Esophagus squamous epithelium (tissue), 4 donors: ENCODE results near the gene C12orf57.

Experiments
- CTCF ChIP-seq, 6 experiments: fragments of 450-650 bp in 4 of 6; fragments of 200-600 bp in 2 of 6; sonication (generic) in 2 of 6; IDR thresholded peaks; one replicate each; pipeline ENCODE4 v1.5.1; 2016 to 2019; ENCODE audit warnings: antibody characterized with exemption in 6 of 6, mild to moderate bottlenecking in 4 of 6, moderate library complexity in 4 of 6
- POLR2A ChIP-seq, 4 donors: fragments of 450-650 bp; IDR thresholded peaks; one replicate each; pipeline ENCODE4 v1.6.1; 2017; ENCODE audit warnings: antibody characterized with exemption in 4 of 4, mild to moderate bottlenecking in 4 of 4, moderate library complexity in 3 of 4

GRCh38 chr12:6948873-6949594, 5.2 kb downstream of the C12orf57 start:
- no peak for TF ChIP-seq CTCF (IDR thresholded peaks at IDR 0.05)
- no peak for TF ChIP-seq POLR2A (IDR thresholded peaks at IDR 0.05)
